ENCODE data around the gene LRRFIP1. TPM values are rescaled to one million over a fixed set of nuclear protein-coding genes. Genes with fewer than 3 reads are reported as not detected.
A peak's percentile ranks its signal among the peaks of the same experiment; 100 is the strongest.

Gene LRRFIP1
- total and polyA plus RNA-seq, 10 of the 15 experiments (the other 5 are each of a cell fraction or from before 2014, with no cell fraction given): 36.2 to 120 (median 74.3) TPM

DNA sequence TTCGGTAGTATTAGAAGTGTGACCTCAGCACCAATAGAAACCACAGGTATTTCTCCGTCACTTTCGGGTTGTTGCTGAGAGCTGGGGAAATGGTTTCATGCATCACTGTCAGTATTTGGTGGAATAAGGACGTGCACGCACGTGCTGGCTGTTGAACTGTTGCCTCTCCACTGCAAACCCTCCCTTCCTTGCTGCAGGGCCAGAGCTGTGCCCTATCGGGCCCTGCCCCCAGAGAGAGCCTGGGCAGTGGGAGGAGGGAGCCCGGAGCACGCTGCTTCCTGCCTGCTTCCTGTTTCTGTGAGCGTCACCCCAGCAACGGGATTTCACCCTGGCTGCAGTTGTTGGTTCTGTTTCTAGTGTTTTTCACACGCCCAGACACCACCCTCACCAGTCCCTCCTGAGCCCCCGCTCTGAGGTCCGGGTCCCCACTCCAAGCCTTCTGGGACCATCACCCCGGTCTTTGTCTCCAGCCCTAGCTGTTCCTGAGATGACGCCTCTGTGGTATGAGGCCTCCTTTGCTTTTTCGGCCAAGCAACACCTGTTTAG is 47.4 kb downstream of the LRRFIP1 start (continued):
- TF ChIP-seq EZH2 (IDR thresholded peaks at IDR 0.05; ENCODE audit: borderline replicate concordance, control insufficient read depth, low read depth, low read length) (no peak), POU2F2 (IDR thresholded peaks at IDR 0.05; ENCODE audit: borderline replicate concordance, low read depth, low read length) (no peak), RUNX3 (IDR thresholded peaks at IDR 0.05; ENCODE audit: low read length) (peak; percentile 84), JUND (IDR thresholded peaks at IDR 0.05; ENCODE audit: low read depth, low read length) (no peak), ZZZ3 (IDR thresholded peaks at IDR 0.05; ENCODE audit: control insufficient read depth, insufficient read length, low read depth) (no peak), SMAD1 (IDR thresholded peaks at IDR 0.05; ENCODE audit: low read depth, partially characterized antibody) (no peak), BHLHE40 (IDR thresholded peaks at IDR 0.05; ENCODE audit: borderline replicate concordance in 1 of 2, low read depth in 2 of 2, low read length in 1 of 2) (peak; percentile 95 to 96), CHD2 (IDR thresholded peaks at IDR 0.05; ENCODE audit: borderline replicate concordance, low read depth, low read length) (peak; percentile 80), NFYA (IDR thresholded peaks at IDR 0.05; ENCODE audit: borderline replicate concordance, low read depth, low read length) (no peak), CREM (IDR thresholded peaks at IDR 0.05; ENCODE audit: low read depth) (peak; percentile 72), ZNF24 (IDR thresholded peaks at IDR 0.05) (no peak), ATF7 (IDR thresholded peaks at IDR 0.05; ENCODE audit: low read depth) (peak; percentile 68), DPF2 (IDR thresholded peaks at IDR 0.05) (peak; percentile 87)
- TF ChIP-seq, protein P1, sequence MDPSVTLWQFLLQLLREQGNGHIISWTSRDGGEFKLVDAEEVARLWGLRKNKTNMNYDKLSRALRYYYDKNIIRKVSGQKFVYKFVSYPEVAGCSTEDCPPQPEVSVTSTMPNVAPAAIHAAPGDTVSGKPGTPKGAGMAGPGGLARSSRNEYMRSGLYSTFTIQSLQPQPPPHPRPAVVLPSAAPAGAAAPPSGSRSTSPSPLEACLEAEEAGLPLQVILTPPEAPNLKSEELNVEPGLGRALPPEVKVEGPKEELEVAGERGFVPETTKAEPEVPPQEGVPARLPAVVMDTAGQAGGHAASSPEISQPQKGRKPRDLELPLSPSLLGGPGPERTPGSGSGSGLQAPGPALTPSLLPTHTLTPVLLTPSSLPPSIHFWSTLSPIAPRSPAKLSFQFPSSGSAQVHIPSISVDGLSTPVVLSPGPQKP (IDR thresholded peaks at IDR 0.05; ENCODE audit: low read depth, low read length): peak; percentile 70
- TF ChIP-seq, protein P2, sequence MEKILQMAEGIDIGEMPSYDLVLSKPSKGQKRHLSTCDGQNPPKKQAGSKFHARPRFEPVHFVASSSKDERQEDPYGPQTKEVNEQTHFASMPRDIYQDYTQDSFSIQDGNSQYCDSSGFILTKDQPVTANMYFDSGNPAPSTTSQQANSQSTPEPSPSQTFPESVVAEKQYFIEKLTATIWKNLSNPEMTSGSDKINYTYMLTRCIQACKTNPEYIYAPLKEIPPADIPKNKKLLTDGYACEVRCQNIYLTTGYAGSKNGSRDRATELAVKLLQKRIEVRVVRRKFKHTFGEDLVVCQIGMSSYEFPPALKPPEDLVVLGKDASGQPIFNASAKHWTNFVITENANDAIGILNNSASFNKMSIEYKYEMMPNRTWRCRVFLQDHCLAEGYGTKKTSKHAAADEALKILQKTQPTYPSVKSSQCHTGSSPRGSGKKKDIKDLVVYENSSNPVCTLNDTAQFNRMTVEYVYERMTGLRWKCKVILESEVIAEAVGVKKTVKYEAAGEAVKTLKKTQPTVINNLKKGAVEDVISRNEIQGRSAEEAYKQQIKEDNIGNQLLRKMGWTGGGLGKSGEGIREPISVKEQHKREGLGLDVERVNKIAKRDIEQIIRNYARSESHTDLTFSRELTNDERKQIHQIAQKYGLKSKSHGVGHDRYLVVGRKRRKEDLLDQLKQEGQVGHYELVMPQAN (conservative IDR thresholded peaks at IDR 0.05): peak; percentile 83
- TF ChIP-seq, protein P3, sequence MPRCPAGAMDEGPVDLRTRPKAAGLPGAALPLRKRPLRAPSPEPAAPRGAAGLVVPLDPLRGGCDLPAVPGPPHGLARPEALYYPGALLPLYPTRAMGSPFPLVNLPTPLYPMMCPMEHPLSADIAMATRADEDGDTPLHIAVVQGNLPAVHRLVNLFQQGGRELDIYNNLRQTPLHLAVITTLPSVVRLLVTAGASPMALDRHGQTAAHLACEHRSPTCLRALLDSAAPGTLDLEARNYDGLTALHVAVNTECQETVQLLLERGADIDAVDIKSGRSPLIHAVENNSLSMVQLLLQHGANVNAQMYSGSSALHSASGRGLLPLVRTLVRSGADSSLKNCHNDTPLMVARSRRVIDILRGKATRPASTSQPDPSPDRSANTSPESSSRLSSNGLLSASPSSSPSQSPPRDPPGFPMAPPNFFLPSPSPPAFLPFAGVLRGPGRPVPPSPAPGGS (IDR thresholded peaks at IDR 0.05; ENCODE audit: borderline replicate concordance, insufficient read depth, low read depth, low read length, poor library complexity, severe bottlenecking): no peak
- TF ChIP-seq, protein P4, sequence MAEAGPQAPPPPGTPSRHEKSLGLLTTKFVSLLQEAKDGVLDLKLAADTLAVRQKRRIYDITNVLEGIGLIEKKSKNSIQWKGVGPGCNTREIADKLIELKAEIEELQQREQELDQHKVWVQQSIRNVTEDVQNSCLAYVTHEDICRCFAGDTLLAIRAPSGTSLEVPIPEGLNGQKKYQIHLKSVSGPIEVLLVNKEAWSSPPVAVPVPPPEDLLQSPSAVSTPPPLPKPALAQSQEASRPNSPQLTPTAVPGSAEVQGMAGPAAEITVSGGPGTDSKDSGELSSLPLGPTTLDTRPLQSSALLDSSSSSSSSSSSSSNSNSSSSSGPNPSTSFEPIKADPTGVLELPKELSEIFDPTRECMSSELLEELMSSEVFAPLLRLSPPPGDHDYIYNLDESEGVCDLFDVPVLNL (IDR thresholded peaks at IDR 0.05; ENCODE audit: low read depth, low read length): no peak
- TF ChIP-seq, protein P5, sequence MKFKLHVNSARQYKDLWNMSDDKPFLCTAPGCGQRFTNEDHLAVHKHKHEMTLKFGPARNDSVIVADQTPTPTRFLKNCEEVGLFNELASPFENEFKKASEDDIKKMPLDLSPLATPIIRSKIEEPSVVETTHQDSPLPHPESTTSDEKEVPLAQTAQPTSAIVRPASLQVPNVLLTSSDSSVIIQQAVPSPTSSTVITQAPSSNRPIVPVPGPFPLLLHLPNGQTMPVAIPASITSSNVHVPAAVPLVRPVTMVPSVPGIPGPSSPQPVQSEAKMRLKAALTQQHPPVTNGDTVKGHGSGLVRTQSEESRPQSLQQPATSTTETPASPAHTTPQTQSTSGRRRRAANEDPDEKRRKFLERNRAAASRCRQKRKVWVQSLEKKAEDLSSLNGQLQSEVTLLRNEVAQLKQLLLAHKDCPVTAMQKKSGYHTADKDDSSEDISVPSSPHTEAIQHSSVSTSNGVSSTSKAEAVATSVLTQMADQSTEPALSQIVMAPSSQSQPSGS (IDR thresholded peaks at IDR 0.05; ENCODE audit: low read length): no peak
- TF ChIP-seq, protein P6, sequence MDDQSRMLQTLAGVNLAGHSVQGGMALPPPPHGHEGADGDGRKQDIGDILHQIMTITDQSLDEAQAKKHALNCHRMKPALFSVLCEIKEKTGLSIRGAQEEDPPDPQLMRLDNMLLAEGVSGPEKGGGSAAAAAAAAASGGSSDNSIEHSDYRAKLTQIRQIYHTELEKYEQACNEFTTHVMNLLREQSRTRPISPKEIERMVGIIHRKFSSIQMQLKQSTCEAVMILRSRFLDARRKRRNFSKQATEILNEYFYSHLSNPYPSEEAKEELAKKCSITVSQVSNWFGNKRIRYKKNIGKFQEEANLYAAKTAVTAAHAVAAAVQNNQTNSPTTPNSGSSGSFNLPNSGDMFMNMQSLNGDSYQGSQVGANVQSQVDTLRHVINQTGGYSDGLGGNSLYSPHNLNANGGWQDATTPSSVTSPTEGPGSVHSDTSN (IDR thresholded peaks at IDR 0.05; ENCODE audit: insufficient replicate concordance, low read depth, low read length): no peak
- TF ChIP-seq, protein P7, sequence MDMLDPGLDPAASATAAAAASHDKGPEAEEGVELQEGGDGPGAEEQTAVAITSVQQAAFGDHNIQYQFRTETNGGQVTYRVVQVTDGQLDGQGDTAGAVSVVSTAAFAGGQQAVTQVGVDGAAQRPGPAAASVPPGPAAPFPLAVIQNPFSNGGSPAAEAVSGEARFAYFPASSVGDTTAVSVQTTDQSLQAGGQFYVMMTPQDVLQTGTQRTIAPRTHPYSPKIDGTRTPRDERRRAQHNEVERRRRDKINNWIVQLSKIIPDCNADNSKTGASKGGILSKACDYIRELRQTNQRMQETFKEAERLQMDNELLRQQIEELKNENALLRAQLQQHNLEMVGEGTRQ (IDR thresholded peaks at IDR 0.05; ENCODE audit: borderline replicate concordance, low read depth, low read length): no peak; the same call in 1 of the 2 replicates

Measured in GM12878 (cell line).